HCT116 (cell line): ENCODE measurements around the gene NRN1. TPM values are rescaled to one million over a fixed set of nuclear protein-coding genes. Genes with fewer than 3 reads are reported as not detected.

ENCODE experiments used
- ATAC-seq: fragments of 200-7000 bp; cut with Tn5 transposase; 2 replicates; pipeline ENCODE4 v1.9.1; 2020; ENCODE audit warnings: mild to moderate bottlenecking, moderate library complexity
- BruUV-seq: library from RNA; stranded (reverse); fragments of 400-500 nt; replicated peaks from 2 replicates; lab custom pipeline; 2021; lab: Mats Ljungman, UMichigan
- CTCF ChIA-PET: fragments of 300-600 bp; sonication (Branson Sonifier 250); formaldehyde crosslinking; loops from one replicate; lab custom pipeline; 2021; ENCODE audit warnings: antibody characterized with exemption; lab: Charles Lee
- POLR2A ChIA-PET: fragments of 300-600, 350-600 bp; sonication (Branson Sonifier 250); formaldehyde crosslinking; loops from one replicate; lab custom pipeline; 2021; ENCODE audit warnings: antibody characterized with exemption; lab: Charles Lee
- RAD21 ChIA-PET, 2 experiments: fragments of 300-600 bp; sonication (Branson Sonifier 250); formaldehyde crosslinking; loops; one replicate each; lab custom pipeline; 2023; ENCODE audit warnings: low total read pairs in 2 of 2; ENCODE audit not compliant: uncharacterized antibody in 2 of 2, unreplicated experiment in 2 of 2, low non-redundant PET in 1 of 2; lab: Charles Lee
- DNase-seq: peaks from one replicate; pipeline ENCODE4 v3.0.0-alpha.2; 2010; ENCODE audit warnings: low read depth, low spot score
- H2AFZ ChIP-seq: fragments of 200-600 bp; shearing (Covaris generic), sonication (generic); 2 replicates; pipeline ENCODE4 v1.6.1; 2017; ENCODE audit warnings: low read depth, mixed run types, mixed read lengths, antibody characterized with exemption, low read length; ENCODE audit not compliant: poor library complexity, severe bottlenecking
- H3K27ac ChIP-seq: 2 replicates; pipeline ENCODE4 v1.5.1; 2012; ENCODE audit warnings: low read depth, low read length
- H3K27me3 ChIP-seq: fragments of 200-600 bp; sonication (generic); 2 replicates; pipeline ENCODE4 v1.6.1; 2016; ENCODE audit warnings: mixed run types, low read length, mixed read lengths; ENCODE audit not compliant: insufficient read depth
- H3K36me3 ChIP-seq, 2 experiments: fragments of 200-500 bp in 1 of 2; fragments of 200-600 bp in 1 of 2; sonication (Bioruptor generic) in 1 of 2; sonication (generic) in 1 of 2; 2 replicates each; pipeline versions ENCODE4 v1.5.1 to v1.6.1; 2014 to 2016; ENCODE audit warnings: low read length in 2 of 2, inconsistent platforms in 1 of 2, mixed read lengths in 1 of 2, mixed run types in 1 of 2; ENCODE audit not compliant: insufficient read depth in 2 of 2, control insufficient read depth in 1 of 2
- H3K4me1 ChIP-seq, 2 experiments: fragments of 200-600 bp in 1 of 2; sonication (generic) in 1 of 2; 2 replicates each; pipeline versions ENCODE4 v1.5.1 to v1.6.1; 2012 to 2017; ENCODE audit warnings: low read length in 2 of 2, inconsistent platforms in 1 of 2, mild to moderate bottlenecking in 1 of 2, mixed read lengths in 1 of 2, mixed run types in 1 of 2, moderate library complexity in 1 of 2; ENCODE audit not compliant: insufficient read depth in 2 of 2, control insufficient read depth in 1 of 2
- H3K4me2 ChIP-seq: fragments of 200-600 bp; sonication (generic); 2 replicates; pipeline ENCODE4 v1.6.1; 2017; ENCODE audit warnings: mixed run types, low read length, mixed read lengths
- H3K4me3 ChIP-seq, 2 experiments: fragments of 200-600 bp in 1 of 2; sonication (generic) in 1 of 2; replicated peaks in 1 of 2; 2 replicates each; pipeline ENCODE4 v1.5.1; 2011 to 2016; ENCODE audit warnings: low read length in 2 of 2, control low read depth in 1 of 2, low read depth in 1 of 2, mild to moderate bottlenecking in 1 of 2, mixed read lengths in 1 of 2, mixed run types in 1 of 2
- H3K79me2 ChIP-seq: fragments of 200-600 bp; sonication (generic); 2 replicates; pipeline ENCODE4 v1.6.1; 2017; ENCODE audit warnings: mild to moderate bottlenecking, mixed run types, low read length, moderate library complexity, mixed read lengths; ENCODE audit not compliant: insufficient read depth
- H3K9ac ChIP-seq: fragments of 200-600 bp; sonication (generic); 2 replicates; pipeline ENCODE4 v1.6.1; 2016; ENCODE audit warnings: low read length, mixed read lengths
- H3K9me2 ChIP-seq: fragments of 200-600 bp; sonication (generic), shearing (Covaris generic); 2 replicates; pipeline ENCODE4 v1.6.1; 2017; ENCODE audit warnings: mixed run types, mild to moderate bottlenecking, moderate library complexity; ENCODE audit not compliant: insufficient read depth
- H3K9me3 ChIP-seq, 2 experiments: fragments of 200-500 bp in 1 of 2; fragments of 200-600 bp in 1 of 2; sonication (Bioruptor generic) in 1 of 2; sonication (generic) in 1 of 2; 2 replicates each; pipeline ENCODE4 v1.6.1; 2014 to 2017; ENCODE audit warnings: low read length in 2 of 2, mixed read lengths in 2 of 2, inconsistent platforms in 1 of 2, low read depth in 1 of 2, mild to moderate bottlenecking in 1 of 2, mixed run types in 1 of 2, moderate library complexity in 1 of 2; ENCODE audit not compliant: control insufficient read depth in 1 of 2, insufficient read depth in 1 of 2
- H4K20me1 ChIP-seq: fragments of 200-600 bp; sonication (generic), shearing (Covaris generic); 2 replicates; pipeline ENCODE4 v1.6.1; 2017; ENCODE audit warnings: mixed run types, mild to moderate bottlenecking, moderate library complexity; ENCODE audit not compliant: insufficient read depth
- ATF3 ChIP-seq: IDR thresholded peaks from 2 replicates; pipeline ENCODE4 v1.6.1; 2012
- CBX3 ChIP-seq: IDR thresholded peaks from 2 replicates; pipeline ENCODE4 v1.6.1; 2012; ENCODE audit warnings: low read depth
- CEBPB ChIP-seq: IDR thresholded peaks from 2 replicates; pipeline ENCODE4 v1.6.1; 2012; ENCODE audit warnings: low read depth
- EGR1 ChIP-seq: IDR thresholded peaks from 2 replicates; pipeline ENCODE4 v1.6.1; 2012; ENCODE audit warnings: low read depth
- EZH2 ChIP-seq: fragments of 200-600 bp; sonication (generic); IDR thresholded peaks from 2 replicates; pipeline ENCODE4 v1.6.1; 2017; ENCODE audit warnings: antibody characterized with exemption, mixed run types
- EZH2phosphoT487 ChIP-seq: fragments of 200-600 bp; IDR thresholded peaks from 2 replicates; pipeline ENCODE4 v1.6.1; 2018; ENCODE audit warnings: antibody characterized with exemption, borderline replicate concordance
- FOSL1 ChIP-seq: IDR thresholded peaks from 2 replicates; pipeline ENCODE4 v1.6.1; 2012; ENCODE audit warnings: low read depth
- JUND ChIP-seq: IDR thresholded peaks from 2 replicates; pipeline ENCODE4 v1.6.1; 2012
- MAX ChIP-seq: IDR thresholded peaks from 2 replicates; pipeline ENCODE4 v1.6.1; 2012
- POLR2A ChIP-seq: IDR thresholded peaks from 2 replicates; pipeline ENCODE4 v1.7.0; 2011; ENCODE audit warnings: borderline replicate concordance; ENCODE audit not compliant: insufficient read depth, insufficient read length; ENCODE audit errors: extremely low read depth
- POLR2AphosphoS5 ChIP-seq: IDR thresholded peaks from 2 replicates; pipeline ENCODE4 v1.6.1; 2011; ENCODE audit warnings: mild to moderate bottlenecking, low read depth, low read length, moderate library complexity
- RAD21 ChIP-seq: IDR thresholded peaks from 2 replicates; pipeline ENCODE4 v1.6.1; 2012; ENCODE audit warnings: low read depth, mild to moderate bottlenecking
- REST ChIP-seq: IDR thresholded peaks from 2 replicates; pipeline ENCODE4 v1.6.1; 2012; ENCODE audit warnings: low read depth
- SIN3A ChIP-seq: IDR thresholded peaks from 2 replicates; pipeline ENCODE4 v1.6.1; 2012; ENCODE audit warnings: low read depth
- SP1 ChIP-seq: IDR thresholded peaks from 2 replicates; pipeline ENCODE4 v1.6.1; 2012; ENCODE audit warnings: low read depth
- SRF ChIP-seq: IDR thresholded peaks from 2 replicates; pipeline ENCODE4 v1.6.1; 2012; ENCODE audit warnings: low read depth
- YY1 ChIP-seq: IDR thresholded peaks from 2 replicates; pipeline ENCODE4 v1.6.1; 2011; ENCODE audit warnings: low read length, low read depth, moderate library complexity, mild to moderate bottlenecking; ENCODE audit not compliant: insufficient replicate concordance; ENCODE audit errors: extremely low read depth
- ZBTB33 ChIP-seq: IDR thresholded peaks from 2 replicates; pipeline ENCODE4 v1.6.1; 2011; ENCODE audit warnings: mild to moderate bottlenecking, low read length, moderate library complexity; ENCODE audit not compliant: insufficient replicate concordance; ENCODE audit errors: extremely low read depth
- ZFX ChIP-seq: fragments of 450-650 bp; IDR thresholded peaks from 2 replicates; pipeline ENCODE4 v1.6.1; 2017
- ZNF274 ChIP-seq: fragments of 200-500 bp; sonication (Bioruptor generic); IDR thresholded peaks from 2 replicates; pipeline ENCODE4 v1.6.1; 2014; ENCODE audit warnings: mild to moderate bottlenecking, low read depth, low read length, inconsistent platforms
- intact Hi-C: fragments of 100-400 bp; cut with micrococcal nuclease; formaldehyde crosslinking; loops from 2 replicates; pipeline ENCODE4 v1.10.0; 2022
- total RNA-seq: library from RNA; stranded (reverse); gene quantifications from one replicate; pipeline ENCODE4 v1.2.1, GENCODE V29; 2021; ENCODE audit not compliant: unreplicated experiment

NRN1 gene
- total RNA-seq, 1 experiment from 2014 or later, result not detected

GRCh38 chr6:6052216-6052615, 45.5 kb upstream of the NRN1 start:
- Histone ChIP-seq H3K36me3 (no peaks in the 10 kb centered on the region), H3K79me2 (no peaks in the 10 kb centered on the region), H4K20me1 (no peaks in the 10 kb centered on the region), H2AFZ (no peak overlapping the region), H3K4me1 (no peaks in the 10 kb centered on the region), H3K9me2 (no peaks in the 10 kb centered on the region), H3K4me3 (no peak overlapping the region), H3K9me3 (no peaks in the 10 kb centered on the region), H3K4me2 (no peak overlapping the region), H3K27ac (no peak overlapping the region), H3K9ac (no peak overlapping the region), H3K27me3 (peaks cover 37% of the 10 kb centered on the region)
- intact Hi-C loops, result no loop called here
- ATAC-seq, result no peak
- no peak for DNase-seq
- BruUV-seq, result no TSS peak
- CTCF ChIA-PET, result no interaction called here
- POLR2A ChIA-PET, result no interaction called here
- no peak for TF ChIP-seq RAD21
- TF ChIP-seq EGR1, result no peak
- TF ChIP-seq EZH2phosphoT487, result no peak
- TF ChIP-seq SIN3A, result no peak
- TF ChIP-seq ZBTB33, result no peak
- TF ChIP-seq YY1, result no peak
- TF ChIP-seq POLR2A, result no peak
- TF ChIP-seq ZFX, result no peak
- TF ChIP-seq SP1, result no peak
- TF ChIP-seq EZH2, result no peak
- no peak for TF ChIP-seq POLR2AphosphoS5
- TF ChIP-seq ATF3, result no peak
- TF ChIP-seq MAX, result no peak
- no peak for TF ChIP-seq CBX3
- TF ChIP-seq ZNF274, result no peak
- no peak for TF ChIP-seq CEBPB
- no peak for TF ChIP-seq JUND
- TF ChIP-seq REST, result no peak
- no peak for TF ChIP-seq FOSL1
- no peak for TF ChIP-seq SRF
- RAD21 ChIA-PET, result no interaction called here
